Measurements from ENCODE around the gene TBC1D22A.

The TBC1D22A gene

GRCh38 chr22:47199261-47199978, 437.0 kb downstream of the TBC1D22A start:
- DNase-seq = no peak

- DNase-seq = no peak
Observed at GRCh38 chr22:47199979-47200272, 437.5 kb downstream of the TBC1D22A start.

GRCh38 chr22:47200273-47201051, 438.0 kb downstream of the TBC1D22A start:
- no peak for DNase-seq

- DNase-seq = no peak
Observed at GRCh38 chr22:47201186-47201995, 438.9 kb downstream of the TBC1D22A start.

GRCh38 chr22:47201996-47202818, 439.8 kb downstream of the TBC1D22A start:
- no peak for DNase-seq

- no peak for DNase-seq
Observed at GRCh38 chr22:47202819-47203553, 440.5 kb downstream of the TBC1D22A start.

- no peak for DNase-seq
Observed at GRCh38 chr22:47203554-47203991, 441.1 kb downstream of the TBC1D22A start.

- DNase-seq = no peak
Observed at GRCh38 chr22:47204002-47204979, 441.8 kb downstream of the TBC1D22A start.

- DNase-seq = no peak
Observed at GRCh38 chr22:47205081-47205491, 442.6 kb downstream of the TBC1D22A start.

GRCh38 chr22:47205554-47205953, 443.1 kb downstream of the TBC1D22A start:
- DNase-seq = no peak

- no peak for DNase-seq
Observed at GRCh38 chr22:47206164-47206563, 443.7 kb downstream of the TBC1D22A start.

GRCh38 chr22:47206666-47207218, 444.3 kb downstream of the TBC1D22A start:
- DNase-seq = no peak

- DNase-seq = no peak
Observed at GRCh38 chr22:47207387-47207786, 444.9 kb downstream of the TBC1D22A start.

- DNase-seq = no peak
Observed at GRCh38 chr22:47207846-47208554, 445.6 kb downstream of the TBC1D22A start.

GRCh38 chr22:47208630-47209029, 446.2 kb downstream of the TBC1D22A start:
- no peak for DNase-seq

- DNase-seq = no peak
Observed at GRCh38 chr22:47209040-47209514, 446.6 kb downstream of the TBC1D22A start.

GRCh38 chr22:47209547-47210023, 447.1 kb downstream of the TBC1D22A start:
- no peak for DNase-seq

- DNase-seq = no peak
Observed at GRCh38 chr22:47210112-47210657, 447.7 kb downstream of the TBC1D22A start.

GRCh38 chr22:47210686-47211085, 448.2 kb downstream of the TBC1D22A start:
- DNase-seq = no peak

Measured in NCI-H2029 (cell line).